HCT116 (cell line): ENCODE results near the gene TBX4.

ENCODE experiments used
- CTCF ChIP-seq, 3 experiments: fragments of 200-600 bp in 1 of 3; sonication (generic) in 1 of 3; IDR thresholded peaks in 2 of 3; conservative IDR thresholded peaks in 1 of 3; 2 replicates each; pipeline ENCODE4 v1.5.1; 2012 to 2017; ENCODE audit warnings: low read depth in 2 of 3, low read length in 2 of 3, antibody characterized with exemption in 1 of 3, borderline replicate concordance in 1 of 3, control low read depth in 1 of 3, mild to moderate bottlenecking in 1 of 3, mixed read lengths in 1 of 3, mixed run types in 1 of 3, moderate library complexity in 1 of 3; ENCODE audit not compliant: insufficient read depth in 1 of 3
- ZFX ChIP-seq: fragments of 450-650 bp; IDR thresholded peaks from 2 replicates; pipeline ENCODE4 v1.6.1; 2017
- ZNF274 ChIP-seq: fragments of 200-500 bp; sonication (Bioruptor generic); IDR thresholded peaks from 2 replicates; pipeline ENCODE4 v1.6.1; 2014; ENCODE audit warnings: mild to moderate bottlenecking, low read depth, low read length, inconsistent platforms

- TF ChIP-seq ZNF274 (no peak), CTCF (IDR thresholded peaks at IDR 0.05 in 2 of 3, conservative IDR thresholded peaks at IDR 0.05 in 1 of 3; ENCODE audit: borderline replicate concordance in 1 of 3, insufficient read depth in 1 of 3, low read depth in 2 of 3, low read length in 2 of 3) (no peak), ZFX (no peak)
Measured at GRCh38 chr17:61528171-61528570, 75.9 kb downstream of the TBX4 start.
